ENCODE measurements around the gene COMP.

DNA sequence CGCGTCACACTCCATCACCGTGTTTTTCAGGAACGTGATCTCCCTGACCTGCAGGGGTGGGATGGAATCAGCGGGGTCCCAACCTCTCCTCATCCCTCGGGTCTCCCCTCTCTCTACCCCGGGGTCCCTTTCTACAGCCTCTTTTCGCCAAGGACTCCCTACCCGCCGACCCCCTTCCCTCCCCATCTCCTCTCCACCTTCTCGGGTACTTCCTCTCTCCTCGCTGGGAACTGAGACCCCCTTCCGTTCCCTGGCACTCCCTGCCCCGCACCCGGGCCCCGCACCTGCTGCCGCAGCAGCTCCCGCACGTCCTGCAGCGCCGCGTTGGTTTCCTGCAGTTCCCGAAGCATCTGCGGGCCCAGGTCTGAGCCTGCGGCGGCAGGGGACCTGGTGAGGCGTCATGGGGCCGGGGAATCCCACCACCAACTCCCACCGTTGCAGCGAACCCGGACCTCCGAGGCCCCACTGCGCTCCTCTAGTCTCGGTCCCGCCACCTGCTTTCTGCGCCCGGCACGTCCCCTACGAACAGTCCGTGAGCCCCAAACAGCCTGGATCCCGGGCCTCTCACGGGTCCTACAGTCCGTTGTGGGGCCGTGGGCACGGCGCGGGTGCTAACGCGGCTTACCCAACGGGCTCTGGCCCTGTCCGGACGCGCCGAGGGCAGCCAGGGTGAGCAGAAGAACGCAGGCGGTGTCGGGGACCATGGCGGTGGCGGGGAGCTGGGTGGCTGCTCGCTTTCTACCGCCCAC, at the start of gene COMP:
- TF ChIP-seq, protein P1, sequence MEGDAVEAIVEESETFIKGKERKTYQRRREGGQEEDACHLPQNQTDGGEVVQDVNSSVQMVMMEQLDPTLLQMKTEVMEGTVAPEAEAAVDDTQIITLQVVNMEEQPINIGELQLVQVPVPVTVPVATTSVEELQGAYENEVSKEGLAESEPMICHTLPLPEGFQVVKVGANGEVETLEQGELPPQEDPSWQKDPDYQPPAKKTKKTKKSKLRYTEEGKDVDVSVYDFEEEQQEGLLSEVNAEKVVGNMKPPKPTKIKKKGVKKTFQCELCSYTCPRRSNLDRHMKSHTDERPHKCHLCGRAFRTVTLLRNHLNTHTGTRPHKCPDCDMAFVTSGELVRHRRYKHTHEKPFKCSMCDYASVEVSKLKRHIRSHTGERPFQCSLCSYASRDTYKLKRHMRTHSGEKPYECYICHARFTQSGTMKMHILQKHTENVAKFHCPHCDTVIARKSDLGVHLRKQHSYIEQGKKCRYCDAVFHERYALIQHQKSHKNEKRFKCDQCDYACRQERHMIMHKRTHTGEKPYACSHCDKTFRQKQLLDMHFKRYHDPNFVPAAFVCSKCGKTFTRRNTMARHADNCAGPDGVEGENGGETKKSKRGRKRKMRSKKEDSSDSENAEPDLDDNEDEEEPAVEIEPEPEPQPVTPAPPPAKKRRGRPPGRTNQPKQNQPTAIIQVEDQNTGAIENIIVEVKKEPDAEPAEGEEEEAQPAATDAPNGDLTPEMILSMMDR (IDR thresholded peaks at IDR 0.05; ENCODE audit: insufficient read depth, low read length, poor library complexity, severe bottlenecking): no peak
- TF ChIP-seq EZH2phosphoT487 (conservative IDR thresholded peaks at IDR 0.05; ENCODE audit: low read length): no peak
